Measurements from ENCODE around the gene LAMA5.

DNA sequence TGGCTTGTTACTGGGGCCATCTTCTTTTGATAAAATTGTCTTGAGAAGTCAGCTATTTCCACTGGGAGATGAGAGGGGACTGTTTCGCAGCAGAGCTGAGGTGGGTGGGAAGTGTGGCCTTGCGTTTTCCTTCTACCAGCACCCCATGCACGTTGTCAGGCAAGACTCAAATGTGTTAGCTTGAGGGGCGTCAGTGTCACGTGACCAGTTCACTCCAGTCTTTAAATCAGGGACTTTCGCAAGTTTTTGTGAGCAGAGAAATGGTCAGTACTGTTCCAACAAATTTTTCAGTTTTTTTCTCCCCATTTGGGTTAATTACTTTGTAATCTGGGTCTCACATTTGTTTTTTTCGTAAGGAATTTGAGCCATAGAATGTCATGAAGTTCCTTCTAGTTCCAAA lies 85.0 kb downstream of the LAMA5 start:
- TF ChIP-seq, protein P1, sequence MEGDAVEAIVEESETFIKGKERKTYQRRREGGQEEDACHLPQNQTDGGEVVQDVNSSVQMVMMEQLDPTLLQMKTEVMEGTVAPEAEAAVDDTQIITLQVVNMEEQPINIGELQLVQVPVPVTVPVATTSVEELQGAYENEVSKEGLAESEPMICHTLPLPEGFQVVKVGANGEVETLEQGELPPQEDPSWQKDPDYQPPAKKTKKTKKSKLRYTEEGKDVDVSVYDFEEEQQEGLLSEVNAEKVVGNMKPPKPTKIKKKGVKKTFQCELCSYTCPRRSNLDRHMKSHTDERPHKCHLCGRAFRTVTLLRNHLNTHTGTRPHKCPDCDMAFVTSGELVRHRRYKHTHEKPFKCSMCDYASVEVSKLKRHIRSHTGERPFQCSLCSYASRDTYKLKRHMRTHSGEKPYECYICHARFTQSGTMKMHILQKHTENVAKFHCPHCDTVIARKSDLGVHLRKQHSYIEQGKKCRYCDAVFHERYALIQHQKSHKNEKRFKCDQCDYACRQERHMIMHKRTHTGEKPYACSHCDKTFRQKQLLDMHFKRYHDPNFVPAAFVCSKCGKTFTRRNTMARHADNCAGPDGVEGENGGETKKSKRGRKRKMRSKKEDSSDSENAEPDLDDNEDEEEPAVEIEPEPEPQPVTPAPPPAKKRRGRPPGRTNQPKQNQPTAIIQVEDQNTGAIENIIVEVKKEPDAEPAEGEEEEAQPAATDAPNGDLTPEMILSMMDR (IDR thresholded peaks at IDR 0.05), result no peak
- TF ChIP-seq POLR2AphosphoS5 (IDR thresholded peaks at IDR 0.05; ENCODE audit: insufficient read depth in 1 of 2, low read depth in 1 of 2), result no peak
- TF ChIP-seq POLR2A (IDR thresholded peaks at IDR 0.05), result no peak

Measured in vagina (tissue), 2 donors.